PC-3 (cell line): ENCODE data around the gene SLCO3A1. TPM values are rescaled to one million over a fixed set of nuclear protein-coding genes. Genes with fewer than 3 reads are reported as not detected.

Source experiments
- ATAC-seq: fragments of 200-7000 bp; cut with Tn5 transposase; 2 replicates; pipeline ENCODE4 v1.9.1; 2020; ENCODE audit warnings: mild to moderate bottlenecking, moderate library complexity
- BruUV-seq: library from RNA; stranded (reverse); fragments of 400-500 nt; replicated peaks from 2 replicates; lab custom pipeline; 2021; lab: Mats Ljungman, UMichigan
- CTCF ChIA-PET: fragments of 300-600 bp; sonication (Branson Sonifier 250); formaldehyde crosslinking; loops from one replicate; lab custom pipeline; 2022; ENCODE audit warnings: antibody characterized with exemption; lab: Charles Lee
- POLR2A ChIA-PET: fragments of 300-600 bp; sonication (Branson Sonifier 250); formaldehyde crosslinking; loops from one replicate; lab custom pipeline; 2022; ENCODE audit warnings: antibody characterized with exemption; ENCODE audit not compliant: unreplicated experiment; lab: Charles Lee
- DNase-seq: peaks from one replicate; pipeline ENCODE4 v3.0.0-alpha.2; 2015
- H2AFZ ChIP-seq: fragments of 300-600 bp; sonication (generic); 2 replicates; pipeline ENCODE4 v1.6.0; 2016; ENCODE audit warnings: antibody characterized with exemption, low read length
- H3F3A ChIP-seq: fragments of 300-600 bp; sonication (generic); one replicate; pipeline ENCODE4 v1.6.0; 2017; ENCODE audit warnings: antibody characterized with exemption, low read length, control low read depth, mild to moderate bottlenecking; ENCODE audit not compliant: unreplicated experiment
- H3K27ac ChIP-seq: fragments of 300-600 bp; sonication (generic); 2 replicates; pipeline ENCODE4 v1.5.1; 2016; ENCODE audit warnings: mild to moderate bottlenecking, low read length
- H3K27me3 ChIP-seq: fragments of 300-600 bp; sonication (generic); 2 replicates; pipeline ENCODE4 v1.6.1; 2016; ENCODE audit warnings: low read length, mixed read lengths
- H3K36me3 ChIP-seq: fragments of 300-600 bp; sonication (generic); 2 replicates; pipeline ENCODE4 v1.6.1; 2016; ENCODE audit warnings: low read depth, mixed run types, low read length, mixed read lengths
- H3K4me1 ChIP-seq: fragments of 300-600 bp; sonication (generic); 2 replicates; pipeline ENCODE4 v1.5.1; 2016; ENCODE audit warnings: low read length; ENCODE audit not compliant: insufficient read depth
- H3K4me2 ChIP-seq: fragments of 300-600 bp; sonication (generic); 2 replicates; pipeline ENCODE4 v1.6.0; 2016; ENCODE audit warnings: low read length
- H3K4me3 ChIP-seq: fragments of 300-600 bp; sonication (generic); 2 replicates; pipeline ENCODE4 v1.5.1; 2016; ENCODE audit warnings: mild to moderate bottlenecking, low read length, mixed read lengths
- H3K79me2 ChIP-seq: fragments of 300-600 bp; sonication (generic); 2 replicates; pipeline ENCODE4 v1.6.1; 2017; ENCODE audit warnings: low read length, mixed read lengths
- H3K9ac ChIP-seq: fragments of 300-600 bp; sonication (generic); 2 replicates; pipeline ENCODE4 v1.6.0; 2016; ENCODE audit warnings: mild to moderate bottlenecking, low read length
- H3K9me2 ChIP-seq: fragments of 300-600 bp; sonication (generic); replicated peaks from 2 replicates; pipeline ENCODE4 v1.6.1; 2016; ENCODE audit warnings: mixed run types, low read length, mixed read lengths
- H3K9me3 ChIP-seq: fragments of 300-600 bp; sonication (generic); 2 replicates; pipeline ENCODE4 v1.6.1; 2016; ENCODE audit warnings: low read length, mixed read lengths
- H4K20me1 ChIP-seq: fragments of 300-600 bp; sonication (generic); 2 replicates; pipeline ENCODE4 v1.6.1; 2016; ENCODE audit warnings: low read length, mixed read lengths
- CTCF ChIP-seq: fragments of 300-600 bp; sonication (generic); conservative IDR thresholded peaks from 2 replicates; pipeline ENCODE4 v1.5.1; 2017; ENCODE audit warnings: antibody characterized with exemption, low read depth, mild to moderate bottlenecking, low read length
- EZH2 ChIP-seq: fragments of 300-600 bp; sonication (generic); IDR thresholded peaks from one replicate; pipeline ENCODE4 v1.6.1; 2017; ENCODE audit warnings: antibody characterized with exemption, mild to moderate bottlenecking, low read length; ENCODE audit not compliant: unreplicated experiment
- EZH2phosphoT487 ChIP-seq: fragments of 300-600 bp; sonication (generic); IDR thresholded peaks from 2 replicates; pipeline ENCODE4 v1.6.1; 2018; ENCODE audit warnings: mild to moderate bottlenecking, antibody characterized with exemption, low read length, borderline replicate concordance
- intact Hi-C: fragments of 100-400 bp; cut with micrococcal nuclease; formaldehyde crosslinking; loops from 2 replicates; pipeline ENCODE4 v1.9.0; 2023
- total RNA-seq: library from RNA; depleted of rRNA; stranded (reverse); fragments of >200 nt; gene quantifications from 2 replicates; pipeline ENCODE4 v1.2.3, GENCODE V29; 2014

SLCO3A1 gene
- total RNA-seq, 1 experiment from 2014 or later, result 0.07 TPM

- Histone ChIP-seq H3K27me3 (peaks cover 25% of the 10 kb centered on the region), H3K36me3 (no peaks in the 10 kb centered on the region), H3K79me2 (no peaks in the 10 kb centered on the region), H4K20me1 (no peaks in the 10 kb centered on the region), H2AFZ (no peak overlapping the region), H3K4me1 (peaks cover 22% of the 10 kb centered on the region), H3K9me2 (no peaks in the 10 kb centered on the region), H3F3A (no peaks in the 10 kb centered on the region), H3K4me3 (no peak overlapping the region), H3K9ac (no peak overlapping the region), H3K9me3 (no peaks in the 10 kb centered on the region), H3K27ac (no peak overlapping the region), H3K4me2 (no peak overlapping the region)
- ATAC-seq (no peak), DNase-seq (no peak)
- ChIA-PET CTCF (no interaction called here), POLR2A (no interaction called here)
- no TSS peak for BruUV-seq
- intact Hi-C loops, result no loop called here
- TF ChIP-seq CTCF, result no peak
- TF ChIP-seq EZH2phosphoT487, result no peak
- TF ChIP-seq EZH2, result no peak
These were observed 9.5 kb downstream of the SLCO3A1 start for GRCh38 chr15:91862891-91863504.

DNA sequence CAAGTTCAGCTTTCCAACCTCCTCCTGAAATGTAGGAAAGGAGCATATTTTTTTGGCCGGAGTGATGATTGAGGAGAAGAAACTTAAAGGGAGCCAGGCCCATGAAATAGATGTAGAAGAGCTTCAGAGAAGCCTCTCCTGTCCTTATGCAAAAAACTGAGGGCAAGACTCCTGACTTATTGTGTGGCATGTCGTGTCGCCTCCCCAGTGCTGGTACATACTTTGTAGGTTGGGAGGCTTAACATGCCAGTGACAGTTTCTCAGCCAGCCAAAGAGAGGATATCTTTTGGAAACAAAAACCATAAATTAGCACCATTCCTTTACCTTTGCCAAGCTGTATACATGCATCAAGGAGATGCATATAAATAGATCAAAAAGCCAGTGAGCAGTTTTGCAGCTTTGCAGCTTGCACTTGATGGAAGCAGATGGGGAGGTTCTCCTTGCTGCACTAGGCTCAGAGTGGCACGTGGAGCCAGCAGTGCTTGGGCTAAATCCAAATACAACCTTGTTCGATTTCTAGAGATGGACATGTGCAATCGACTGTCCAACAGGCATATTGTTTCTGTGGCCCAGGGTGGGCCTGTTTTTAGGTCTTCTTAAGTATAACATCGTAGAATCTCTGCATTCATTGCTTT lies 10.2 kb downstream of the SLCO3A1 start:
- no peaks in the 10 kb centered on the region for H4K20me1 ChIP-seq
- DNase-seq (no peak), ATAC-seq (no peak)
- no peaks in the 10 kb centered on the region for H3F3A ChIP-seq
- H2AFZ ChIP-seq, result no peak overlapping the region
- ChIA-PET CTCF (no interaction called here), POLR2A (no interaction called here)
- H3K79me2 ChIP-seq, result no peaks in the 10 kb centered on the region
- no TSS peak for BruUV-seq
- TF ChIP-seq EZH2 (no peak), CTCF (no peak), EZH2phosphoT487 (no peak)
- H3K4me3 ChIP-seq, result no peak overlapping the region
- no peak overlapping the region for H3K4me2 ChIP-seq
- H3K4me1 ChIP-seq, result peaks cover 29% of the 10 kb centered on the region
- H3K27ac ChIP-seq, result no peak overlapping the region
- H3K27me3 ChIP-seq, result peaks cover 22% of the 10 kb centered on the region
- no peak overlapping the region for H3K9ac ChIP-seq
- no peaks in the 10 kb centered on the region for H3K9me2 ChIP-seq
- no peaks in the 10 kb centered on the region for H3K9me3 ChIP-seq
- intact Hi-C loops, result no loop called here
- no peaks in the 10 kb centered on the region for H3K36me3 ChIP-seq

DNA sequence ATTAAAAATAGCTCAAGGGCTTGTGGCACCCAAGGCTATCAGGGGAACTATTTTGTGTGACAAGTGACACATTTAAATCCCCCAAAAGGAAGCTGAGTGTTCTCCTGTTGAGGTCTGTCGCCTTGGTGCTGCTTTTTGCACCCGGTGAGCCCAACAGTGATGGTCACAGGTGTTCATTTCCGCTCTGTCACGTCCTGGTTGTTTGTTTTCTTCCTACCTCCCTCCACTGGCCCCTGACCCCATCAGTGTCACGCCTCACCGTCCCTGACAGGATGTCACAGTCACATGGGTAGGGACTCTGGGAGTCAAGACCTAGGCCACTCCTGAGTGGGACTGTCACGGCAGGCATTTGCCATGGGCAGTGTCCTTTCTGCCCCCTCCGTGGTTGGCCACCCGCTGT lies 11.2 kb downstream of the SLCO3A1 start:
- intact Hi-C loops, result no loop called here
- Histone ChIP-seq H3K9me2 (no peaks in the 10 kb centered on the region), H3K9me3 (no peaks in the 10 kb centered on the region), H3K4me2 (no peak overlapping the region), H3K27me3 (peaks cover 13% of the 10 kb centered on the region), H3K9ac (no peak overlapping the region), H2AFZ (no peak overlapping the region), H3F3A (no peaks in the 10 kb centered on the region), H3K4me3 (no peak overlapping the region), H3K4me1 (peaks cover 30% of the 10 kb centered on the region), H3K79me2 (no peaks in the 10 kb centered on the region), H4K20me1 (no peaks in the 10 kb centered on the region), H3K27ac (no peak overlapping the region), H3K36me3 (no peaks in the 10 kb centered on the region)
- BruUV-seq, result no TSS peak
- TF ChIP-seq EZH2, result no peak
- no peak for TF ChIP-seq CTCF
- TF ChIP-seq EZH2phosphoT487, result no peak
- CTCF ChIA-PET, result no interaction called here
- POLR2A ChIA-PET, result no interaction called here
- DNase-seq, result no peak
- no peak for ATAC-seq
